ENCODE data around the gene SULT1A1. TPM values are rescaled to one million over a fixed set of nuclear protein-coding genes. Genes with fewer than 3 reads are reported as not detected.
"Not testable (repeated sequence)": the region's sequence is repeated elsewhere in the genome, so short reads cannot be mapped to it uniquely, and the experiment has no call there.

SULT1A1 gene
- polyA plus RNA-seq, 3 donors, result 13.3 to 56.7 (median 44.1) TPM

DNA sequence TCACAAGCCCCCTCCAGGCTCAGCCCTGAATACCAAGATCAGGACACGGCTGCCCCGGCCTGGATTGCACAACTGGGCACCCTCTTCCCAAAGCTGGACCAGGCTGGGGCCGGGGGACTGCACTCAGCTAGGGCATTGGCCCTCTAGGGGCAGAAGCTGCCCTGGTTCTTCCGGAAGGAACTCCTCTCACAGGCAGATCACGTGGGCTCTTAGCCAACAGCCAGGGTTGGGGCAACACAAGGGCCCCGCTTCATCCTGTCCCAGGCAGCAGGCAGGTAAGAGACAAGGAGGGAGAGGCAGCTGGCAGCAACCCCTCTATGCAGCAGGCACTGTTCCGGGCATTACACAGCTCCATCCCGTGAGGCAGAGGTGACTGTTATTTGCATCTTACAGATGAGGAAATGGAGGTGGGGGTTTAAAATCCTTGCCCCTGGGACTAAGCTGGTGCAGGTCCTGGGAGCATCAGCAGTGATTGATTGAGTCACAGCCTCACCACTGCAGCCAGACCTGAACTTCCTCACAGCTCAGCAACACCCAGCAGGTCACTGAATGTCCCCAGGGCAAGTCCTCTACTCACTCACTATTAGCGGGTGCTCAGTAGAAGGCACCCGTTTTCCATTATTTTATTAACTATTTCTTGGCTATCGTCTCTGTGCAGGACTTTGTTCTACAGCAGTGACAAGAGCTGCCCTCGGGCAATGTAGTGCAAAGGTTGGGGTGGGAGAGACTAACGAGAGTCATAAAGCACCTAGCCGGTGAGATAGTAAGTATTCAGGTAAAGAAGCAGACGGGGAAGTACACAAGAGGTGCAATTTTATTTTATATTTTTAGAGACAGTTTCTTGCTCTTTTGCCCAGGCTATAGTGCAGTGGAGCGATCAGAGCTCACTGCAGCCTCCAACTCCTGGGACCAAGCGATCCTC, 2.8 kb upstream of the SULT1A1 start:
- no CpG with 5 or more reads among the region's 17 CpGs for WGBS, 3 donors
- H3K27ac ChIP-seq (ENCODE audit: low read depth, low read length), result not testable (repeated sequence)

GRCh38 chr16:28610595-28611191, 849 bp upstream of the SULT1A1 start:
- WGBS, 3 donors, result 42 to 77% (median 75%) methylated on average over 10 of the region's 10 CpGs

GRCh38 chr16:28608867-28609596, 812 bp downstream of the SULT1A1 start:
- 60 to 71% (median 69%) methylated on average over 10 of the region's 11 CpGs for WGBS, 3 donors
- H3K27ac ChIP-seq (ENCODE audit: low read depth, low read length), result not testable (repeated sequence)

More at GRCh38 chr16:28610595-28611191, 849 bp upstream of the SULT1A1 start:
- no peak overlapping the region for H3K27ac ChIP-seq (ENCODE audit: low read depth, low read length)

DNA sequence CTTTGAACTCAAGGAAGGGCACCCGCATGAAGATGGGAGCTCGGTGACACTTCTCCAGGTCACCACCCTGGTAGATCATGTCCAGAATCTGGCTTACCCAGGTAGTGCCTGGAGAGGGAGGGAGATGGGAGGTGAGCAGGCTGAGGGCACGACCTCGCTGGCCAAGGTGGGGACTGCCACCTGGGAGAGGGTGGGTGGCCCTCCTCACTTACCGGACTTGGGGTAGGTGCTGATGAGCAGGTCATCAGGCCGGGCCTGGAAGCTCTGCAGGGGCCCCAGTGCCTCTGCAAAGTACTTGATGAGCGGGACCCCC, 1.4 kb downstream of the SULT1A1 start:
- not testable (repeated sequence) for H3K27ac ChIP-seq (ENCODE audit: low read depth, low read length)
- WGBS, 3 donors, result 84 to 98% (median 93%) methylated on average over 4 to 6 of the region's 7 CpGs

- WGBS, 3 donors, result 92 to 96% (median 94%) methylated on average over 10 of the region's 10 CpGs
- not testable (repeated sequence) for H3K27ac ChIP-seq (ENCODE audit: low read depth, low read length)
Measured at GRCh38 chr16:28607681-28608495, 2.0 kb downstream of the SULT1A1 start.

GRCh38 chr16:28607116-28607623, 2.7 kb downstream of the SULT1A1 start:
- 94 to 98% (median 96%) methylated on average over 9 of the region's 9 CpGs for WGBS, 3 donors
- H3K27ac ChIP-seq (ENCODE audit: low read depth, low read length), result no peak overlapping the region

DNA sequence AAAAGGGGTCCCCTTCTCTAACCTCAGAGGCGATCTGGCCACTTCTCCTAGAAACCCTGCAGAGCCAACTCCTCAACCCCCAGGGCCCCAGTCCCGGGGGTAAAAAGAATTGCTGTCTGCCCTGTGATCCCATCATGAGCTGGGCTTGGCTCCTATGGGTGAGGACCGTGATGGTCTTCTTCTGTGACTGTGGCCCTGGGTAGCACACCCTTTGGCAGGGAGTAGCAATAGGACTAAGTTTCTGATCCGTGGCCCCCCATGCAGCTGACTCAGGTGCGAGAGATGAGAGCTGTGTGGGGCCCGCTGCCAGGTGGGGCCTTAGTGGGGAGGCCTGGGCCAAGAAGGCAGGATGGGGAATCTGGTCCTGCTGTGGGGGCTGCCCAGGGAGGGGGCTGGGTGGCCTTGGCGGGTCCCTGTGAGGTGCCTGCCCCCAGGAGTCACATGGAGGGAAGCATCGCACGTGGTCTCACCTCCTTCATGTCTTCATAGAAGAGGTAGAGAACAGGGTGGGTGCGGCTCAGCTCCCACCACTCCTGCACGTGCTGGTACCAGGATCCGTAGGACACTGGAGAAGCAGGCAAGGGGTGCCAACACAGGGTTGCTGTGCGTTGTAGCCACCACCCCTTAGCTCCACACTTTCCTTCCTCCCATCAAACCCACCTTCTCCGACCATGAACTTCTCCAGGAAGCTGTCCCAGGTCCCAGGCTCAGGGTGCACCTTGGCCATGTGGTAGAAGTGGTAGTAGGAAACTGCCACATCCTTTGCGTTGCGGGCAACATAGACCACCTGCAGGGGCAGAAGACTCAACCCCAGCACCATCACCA, 3.3 kb downstream of the SULT1A1 start:
- no peak overlapping the region for H3K27ac ChIP-seq (ENCODE audit: low read depth, low read length)
- 86 to 91% (median 90%) methylated on average over 16 of the region's 16 CpGs for WGBS, 3 donors

DNA sequence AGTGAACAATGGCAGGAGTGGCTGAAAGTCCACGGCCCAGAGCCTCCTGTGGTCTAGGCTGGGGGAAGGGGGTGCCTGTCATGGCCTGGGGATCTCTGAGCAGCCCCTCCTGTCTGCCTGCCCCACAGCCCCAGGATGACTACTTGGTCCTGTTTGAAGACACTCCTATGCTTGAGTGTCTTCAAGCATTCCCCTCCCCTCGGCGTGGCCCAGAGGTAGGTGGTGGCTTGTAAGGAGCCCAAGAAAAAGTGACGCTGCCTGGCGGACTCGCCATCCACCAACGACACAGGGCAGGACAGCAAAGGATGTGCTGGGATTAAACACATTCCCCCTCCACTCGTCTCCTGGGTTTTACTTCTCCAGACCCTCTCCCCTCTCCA, 5.7 kb downstream of the SULT1A1 start:
- no peak overlapping the region for H3K27ac ChIP-seq (ENCODE audit: low read depth, low read length)
- 74 to 84% (median 75%) methylated on average over 8 of the region's 8 CpGs for WGBS, 3 donors

DNA sequence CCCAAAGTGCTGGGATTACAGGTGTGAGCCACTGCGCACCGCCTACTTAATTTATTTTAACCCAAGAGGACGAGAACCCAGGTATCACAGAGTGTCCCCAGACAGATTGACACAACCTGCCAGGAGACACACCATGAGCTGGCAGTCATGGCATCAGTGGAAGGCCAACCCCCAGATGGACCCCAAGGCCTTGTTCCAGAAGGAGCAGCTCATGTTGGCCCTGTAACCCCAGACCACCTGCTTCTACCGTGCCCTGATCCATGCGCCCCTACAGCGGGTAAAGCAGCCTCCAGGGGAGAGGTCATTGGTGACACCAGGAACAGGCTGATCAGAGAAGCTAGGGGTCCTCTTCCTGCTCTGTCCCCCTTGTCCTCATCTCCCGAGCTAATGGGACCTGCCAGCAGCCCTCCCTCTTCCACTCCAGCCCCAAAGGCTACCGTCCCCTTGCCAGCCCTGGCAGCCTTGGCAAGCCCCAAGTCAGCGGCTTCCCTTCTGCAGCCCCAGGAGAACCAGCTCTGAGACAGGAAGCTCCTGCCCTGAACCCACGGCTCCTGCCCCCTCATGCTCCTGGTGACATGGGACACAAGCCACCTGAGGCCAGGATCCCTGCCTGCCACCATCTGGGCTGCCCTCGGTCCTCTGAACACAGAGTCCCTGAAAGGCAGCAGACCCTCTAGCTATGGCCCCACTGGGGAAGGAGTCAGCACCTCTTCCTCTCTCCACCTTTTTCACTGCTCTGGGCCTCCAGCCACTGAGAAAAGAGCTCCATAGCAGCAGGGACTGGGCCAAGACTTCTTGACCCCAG, 6.3 kb downstream of the SULT1A1 start:
- 70 to 81% (median 76%) methylated on average over 11 of the region's 11 CpGs for WGBS, 3 donors
- H3K27ac ChIP-seq (ENCODE audit: low read depth, low read length), result no peak overlapping the region

DNA sequence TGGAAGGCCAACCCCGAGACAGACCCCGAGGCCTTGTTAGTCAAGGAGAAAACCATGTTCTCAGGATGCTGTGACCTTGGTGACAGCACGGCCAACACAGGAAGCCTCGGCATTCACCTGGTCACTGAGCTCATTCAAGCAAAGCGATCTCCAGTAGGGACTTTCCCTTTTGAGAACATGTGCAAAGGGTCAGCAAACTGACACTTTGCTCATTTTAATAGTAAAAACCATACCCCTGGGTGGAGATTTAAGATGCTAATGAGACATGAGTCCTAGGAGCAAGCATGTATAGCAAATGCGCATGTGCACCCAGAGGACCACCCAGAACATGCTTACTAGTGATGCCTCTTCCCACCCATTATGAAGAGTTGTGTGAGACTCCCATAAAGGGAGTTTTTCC, 7.3 kb downstream of the SULT1A1 start:
- 58 to 68% (median 61%) methylated on average over 4 to 5 of the region's 6 CpGs for WGBS, 3 donors
- H3K27ac ChIP-seq (ENCODE audit: low read depth, low read length), result no peak overlapping the region

GRCh38 chr16:28602062-28602461, 7.8 kb downstream of the SULT1A1 start:
- 73 to 88% (median 84%) methylated on average over 5 of the region's 10 CpGs for WGBS, 3 donors
- H3K27ac ChIP-seq (ENCODE audit: low read depth, low read length), result not testable (repeated sequence)

- 89 to 92% (median 89%) methylated on average over 10 to 12 of the region's 13 CpGs for WGBS, 3 donors
- not testable (repeated sequence) for H3K27ac ChIP-seq (ENCODE audit: low read depth, low read length)
Measured at GRCh38 chr16:28601589-28601988, 8.3 kb downstream of the SULT1A1 start.

GRCh38 chr16:28600965-28601364, 8.9 kb downstream of the SULT1A1 start:
- not testable (repeated sequence) for H3K27ac ChIP-seq (ENCODE audit: low read depth, low read length)
- WGBS, 3 donors, result 28 to 64% (median 43%) methylated on average over 6 to 10 of the region's 20 CpGs

GRCh38 chr16:28599377-28600285, 10.2 kb downstream of the SULT1A1 start:
- H3K27ac ChIP-seq (ENCODE audit: low read depth, low read length), result not testable (repeated sequence)

GRCh38 chr16:28597692-28598261, 12.1 kb downstream of the SULT1A1 start:
- 54 to 73% (median 72%) methylated on average over 9 of the region's 9 CpGs for whole genome bisulfite sequencing, 3 donors

More at GRCh38 chr16:28599377-28600285, 10.2 kb downstream of the SULT1A1 start:
- no CpG with 5 or more reads among the region's 17 CpGs for WGBS, 3 donors

More at GRCh38 chr16:28597692-28598261, 12.1 kb downstream of the SULT1A1 start:
- no peak overlapping the region for H3K27ac ChIP-seq (ENCODE audit: low read depth, low read length)

All from adipose tissue (tissue), 3 donors.